NCI-H226 (cell line): ENCODE results near the gene VARS2.
"Not testable (repeated sequence)": the region's sequence is repeated elsewhere in the genome, so short reads cannot be mapped to it uniquely, and the experiment has no call there.

Source experiments
- DNase-seq: peaks from one replicate; pipeline ENCODE4 v3.0.0-alpha.2; 2015

Gene VARS2

GRCh38 chr6:30914076-30914853 lies at the start of gene VARS2:
TSS of gene VARS2 (plus strand) at chr6:30914238. CDS start at chr6:30914837, 599 bp downstream.
- DNase-seq: peak; percentile 85

GRCh38 chr6:30864325-30864724 lies 49.7 kb upstream of the VARS2 start:
- no peak for DNase-seq

GRCh38 chr6:30869241-30869749 lies 44.7 kb upstream of the VARS2 start:
- peak; percentile 30 for DNase-seq

GRCh38 chr6:30870546-30870945 lies 43.5 kb upstream of the VARS2 start:
- DNase-seq: no peak

GRCh38 chr6:30871592-30872183 lies 42.4 kb upstream of the VARS2 start:
- DNase-seq: no peak

GRCh38 chr6:30873137-30873640 lies 40.8 kb upstream of the VARS2 start:
- DNase-seq: no peak

- not testable (repeated sequence) for DNase-seq
Observed at GRCh38 chr6:30873795-30874194, 40.2 kb upstream of the VARS2 start.

- DNase-seq: no peak
Observed at GRCh38 chr6:30875244-30876038, 38.6 kb upstream of the VARS2 start.

- peak; percentile 52 for DNase-seq
Observed at GRCh38 chr6:30876039-30876730, 37.9 kb upstream of the VARS2 start.

GRCh38 chr6:30877419-30878262 lies 36.4 kb upstream of the VARS2 start:
- DNase-seq: peak; percentile 75

GRCh38 chr6:30879684-30880427 lies 34.2 kb upstream of the VARS2 start:
- DNase-seq: no peak

- DNase-seq: no peak
Observed at GRCh38 chr6:30880698-30881252, 33.3 kb upstream of the VARS2 start.

GRCh38 chr6:30881392-30882203 lies 32.4 kb upstream of the VARS2 start:
- DNase-seq: no peak

GRCh38 chr6:30882204-30882758 lies 31.8 kb upstream of the VARS2 start:
- DNase-seq: no peak

GRCh38 chr6:30882759-30883684 lies 31.0 kb upstream of the VARS2 start:
- DNase-seq: no peak

- peak; percentile 76 for DNase-seq
Observed at GRCh38 chr6:30883685-30884520, 30.1 kb upstream of the VARS2 start, which contains the start of gene DDR1. TSS of gene DDR1 (plus strand) at chr6:30884519. CDS start at chr6:30888730, 4,211 bp downstream.
